HG03571 (cell line): Measurements from ENCODE around the gene GATA6.
"Not testable (repeated sequence)": the region's sequence is repeated elsewhere in the genome, so short reads cannot be mapped to it uniquely, and the experiment has no call there.

ENCODE experiments used
- ATAC-seq: cut with Tn5 transposase; IDR thresholded peaks from one replicate; pipeline ENCODE4 v1.9.1; 2021; ENCODE audit not compliant: unreplicated experiment

Gene GATA6

DNA sequence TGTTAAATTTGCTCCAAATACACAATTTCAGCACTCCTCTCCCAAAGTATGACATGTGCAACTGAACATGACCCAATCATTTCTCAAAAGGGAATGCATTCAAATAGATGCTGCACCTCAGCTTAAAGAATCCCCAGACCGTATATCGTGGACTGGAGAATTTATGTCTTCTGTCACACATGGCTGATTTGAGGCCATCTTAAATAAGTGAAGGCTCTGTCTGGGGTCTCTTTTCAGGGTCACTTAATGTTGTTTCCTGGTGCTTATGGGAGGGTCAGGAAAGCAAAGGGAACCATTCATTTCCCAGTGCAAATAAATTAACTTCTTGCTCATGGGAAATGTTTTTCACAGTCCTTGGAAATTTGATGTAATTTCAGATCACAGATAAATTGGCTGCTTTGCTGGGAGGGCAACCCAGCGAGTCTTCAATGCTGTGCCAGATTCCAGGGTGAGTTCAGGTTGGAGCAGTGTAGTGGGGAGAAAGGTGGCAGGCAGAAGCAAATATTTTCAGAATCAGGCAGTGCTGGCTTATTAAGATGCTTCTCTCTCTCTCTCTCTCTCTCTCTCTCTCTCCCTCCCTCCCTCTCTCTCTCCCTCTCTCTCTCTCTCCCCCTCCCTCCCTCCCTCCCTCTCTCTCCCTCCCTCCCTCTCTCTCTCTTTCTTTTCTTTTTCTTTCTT lies 34.3 kb downstream of the GATA6 start:
- ATAC-seq: no peak

DNA sequence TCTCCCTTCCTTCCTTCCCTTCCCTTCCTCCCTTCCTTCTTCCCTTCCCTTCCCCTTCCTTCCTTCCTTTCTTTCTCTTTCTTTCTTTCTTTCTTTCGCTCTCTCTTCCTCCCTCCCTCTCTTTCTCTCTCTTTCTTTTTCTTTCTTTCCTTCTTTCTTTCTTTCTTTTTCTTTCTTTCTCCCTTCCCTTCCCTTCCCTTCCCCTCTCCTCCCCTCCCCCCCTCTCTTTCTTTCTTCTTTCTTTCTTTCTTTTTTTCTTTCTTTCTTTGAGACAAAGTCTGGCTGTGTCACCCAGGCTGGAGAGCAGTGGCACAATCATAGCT lies 34.8 kb downstream of the GATA6 start:
- no peak for ATAC-seq

DNA sequence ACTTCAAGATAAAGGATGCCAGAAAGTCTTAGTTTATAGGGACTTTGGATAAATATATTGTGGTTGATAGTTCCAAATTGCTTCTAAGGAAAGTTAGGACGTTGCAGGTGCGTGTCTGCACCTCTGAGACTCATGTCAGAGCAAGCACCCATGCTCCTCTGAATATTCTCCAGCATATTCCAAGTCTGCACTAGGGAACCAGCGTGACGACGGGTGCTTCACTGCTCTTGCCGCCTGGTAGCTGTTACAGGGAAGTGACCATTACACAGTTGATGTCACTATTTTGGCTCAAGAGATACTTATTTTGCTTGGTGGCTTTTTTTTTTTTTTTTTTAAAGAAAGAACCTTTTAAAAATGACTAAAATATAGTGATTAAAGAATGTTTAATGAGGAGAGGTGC lies 35.6 kb downstream of the GATA6 start:
- no peak for ATAC-seq

DNA sequence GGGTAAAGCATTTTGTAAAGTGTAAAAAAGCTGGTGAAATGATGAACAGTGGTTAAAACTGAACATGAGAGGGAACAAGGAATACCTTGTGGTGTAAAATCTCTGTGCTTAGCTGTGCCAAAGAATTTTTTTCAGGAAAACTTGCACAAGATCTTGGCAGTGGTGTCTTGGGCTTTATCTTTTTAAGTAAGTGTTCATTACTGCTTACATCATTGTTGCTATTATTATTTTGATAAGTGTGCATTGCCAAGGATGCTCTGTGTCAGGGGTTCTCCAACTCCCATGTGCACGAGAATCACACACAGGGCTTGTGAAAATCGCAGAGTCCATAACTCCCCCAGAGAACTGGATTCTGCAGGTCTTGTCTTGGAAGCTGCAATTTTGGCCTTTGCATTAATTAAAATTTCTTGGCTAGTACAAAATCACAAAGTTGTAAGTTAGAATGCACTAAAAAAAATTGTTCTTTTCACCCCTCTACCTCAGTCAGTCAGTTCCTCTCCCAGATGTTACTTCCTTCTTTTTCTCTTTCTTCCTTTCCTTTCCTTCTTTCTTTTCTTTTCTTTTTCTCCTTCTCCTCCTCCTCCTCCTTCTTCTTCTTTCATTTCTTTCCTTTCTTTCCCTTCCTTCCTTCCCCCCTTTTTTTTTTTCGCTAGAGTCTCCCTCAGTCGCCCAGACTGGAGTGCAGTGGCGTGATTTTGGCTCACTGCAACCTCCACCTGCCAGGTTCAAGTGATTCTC lies 37.8 kb downstream of the GATA6 start:
- ATAC-seq: no peak

DNA sequence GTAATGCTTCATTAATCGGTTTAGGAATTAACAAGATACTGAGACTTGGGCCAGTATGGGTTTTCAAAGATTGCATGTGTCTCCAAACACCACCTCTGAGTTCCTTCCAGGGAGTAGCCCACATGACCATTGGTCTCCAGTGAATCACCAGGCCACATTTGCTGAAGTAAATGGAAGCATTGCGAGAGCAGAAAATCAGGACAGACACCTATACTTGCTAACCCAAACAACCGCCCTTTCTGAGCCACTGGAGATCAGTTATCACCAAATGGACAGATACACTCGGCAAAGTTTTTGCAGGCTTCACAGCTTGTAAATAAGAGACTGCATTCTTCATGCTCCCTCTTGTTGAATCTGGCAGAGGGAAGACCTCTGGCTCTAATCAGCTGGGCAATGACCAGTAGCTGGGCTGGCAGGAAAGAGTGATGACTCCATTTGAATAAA lies 40.9 kb downstream of the GATA6 start:
- ATAC-seq: no peak

DNA sequence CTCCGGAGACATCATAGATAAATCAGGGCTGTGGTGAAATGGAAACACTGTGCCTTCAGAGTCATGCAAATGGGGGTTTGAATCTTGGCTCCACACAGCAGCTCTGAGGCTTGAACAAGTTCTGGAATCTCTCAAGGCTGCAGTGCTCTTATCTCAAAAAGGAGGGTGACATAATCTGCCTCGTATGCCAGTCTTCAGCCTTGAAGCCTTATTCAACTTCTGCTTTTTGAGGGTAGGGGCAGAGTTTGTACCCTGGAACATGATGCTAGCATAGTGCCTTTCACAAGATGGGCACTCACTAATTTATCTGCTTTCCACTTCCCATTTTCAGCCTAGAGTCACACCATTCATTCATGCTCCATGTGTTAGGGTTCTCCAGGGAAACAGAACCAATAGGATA lies 42.3 kb downstream of the GATA6 start:
- no peak for ATAC-seq

DNA sequence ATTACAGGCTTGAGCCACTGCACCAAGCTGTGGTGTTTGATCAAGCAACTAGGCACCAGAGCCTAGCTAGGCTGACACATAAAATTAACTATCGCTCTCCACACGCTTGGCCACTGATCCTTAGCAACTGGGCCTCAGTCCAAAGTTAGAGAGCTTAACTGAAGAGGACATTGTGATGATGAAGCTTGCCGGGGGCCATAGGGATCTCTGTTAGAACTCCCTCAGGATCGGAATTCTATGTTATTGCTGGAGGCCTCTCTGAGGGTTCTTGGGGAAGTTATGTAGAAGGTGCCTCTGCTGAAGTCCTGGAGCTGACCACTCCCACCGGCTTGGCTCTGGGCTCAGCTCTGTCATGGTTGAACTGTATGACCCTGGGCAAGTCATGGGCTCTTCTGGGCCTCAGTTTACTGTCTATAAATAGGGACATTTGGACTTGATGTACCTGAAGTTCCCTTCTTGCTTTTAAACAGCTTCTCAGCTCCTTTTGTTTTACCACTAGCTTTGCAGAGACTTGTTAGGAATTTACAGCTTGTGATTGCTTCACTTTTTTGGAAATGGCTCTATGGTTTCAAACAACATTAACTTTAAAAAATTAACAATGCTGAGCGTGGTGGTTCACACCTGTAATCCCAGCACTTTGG lies 44.1 kb downstream of the GATA6 start:
- no peak for ATAC-seq

DNA sequence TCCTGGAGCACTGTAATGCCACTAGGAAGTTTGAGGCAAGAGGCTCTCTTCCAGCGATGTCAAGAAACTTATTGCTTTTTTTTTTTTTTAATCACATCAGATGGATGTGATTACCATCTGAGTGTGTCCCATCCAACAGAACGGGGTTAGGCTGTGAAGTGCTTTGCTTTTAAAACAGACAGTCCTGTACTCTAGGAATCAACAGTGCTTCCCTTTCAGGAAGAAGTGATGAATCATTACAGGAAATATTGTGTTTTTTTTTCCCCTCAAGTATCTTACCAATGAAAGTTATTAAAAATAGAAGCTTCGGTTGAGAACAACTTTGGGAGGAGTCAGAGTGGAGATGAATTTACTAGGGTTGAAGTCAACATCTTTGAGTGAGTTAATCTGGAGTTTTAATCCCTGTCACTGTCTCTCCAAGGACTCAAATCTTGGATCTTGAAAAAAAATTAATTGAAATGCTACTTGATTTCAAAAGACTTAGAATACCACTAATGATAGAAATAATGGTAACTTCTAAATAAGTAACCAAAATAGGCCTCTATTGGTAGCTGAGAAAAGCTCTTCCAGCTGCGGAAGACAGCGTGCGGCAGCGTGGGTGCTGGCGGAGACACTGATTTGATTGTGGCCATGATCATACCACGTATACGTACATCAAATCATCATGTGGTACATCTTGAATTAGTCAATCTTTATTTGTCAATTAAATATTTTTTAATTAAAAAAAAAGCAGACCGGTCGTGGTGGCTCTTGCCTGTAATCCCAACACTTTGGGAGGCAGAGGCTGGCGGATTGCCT lies 45.5 kb downstream of the GATA6 start:
- ATAC-seq: no peak

DNA sequence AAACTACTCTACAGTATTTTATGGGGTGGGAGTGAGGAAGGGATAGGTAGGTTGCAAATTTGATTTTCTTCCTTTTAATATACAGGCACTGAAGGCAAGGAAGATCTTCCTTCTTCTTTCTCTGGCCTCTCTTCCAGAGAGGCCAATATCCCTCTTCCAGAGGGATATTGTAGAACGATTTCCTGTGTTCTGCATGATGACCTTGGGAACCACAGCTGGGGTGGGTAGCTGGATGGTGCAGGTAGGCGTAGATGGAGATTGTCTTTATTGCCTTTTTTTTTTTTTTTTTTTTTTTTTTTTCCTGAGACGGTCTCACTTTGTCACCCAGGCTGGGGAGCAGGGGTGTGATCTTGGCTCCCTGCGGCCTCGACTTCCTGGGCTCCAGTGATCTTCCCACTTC lies 49.4 kb downstream of the GATA6 start:
- ATAC-seq: no peak

DNA sequence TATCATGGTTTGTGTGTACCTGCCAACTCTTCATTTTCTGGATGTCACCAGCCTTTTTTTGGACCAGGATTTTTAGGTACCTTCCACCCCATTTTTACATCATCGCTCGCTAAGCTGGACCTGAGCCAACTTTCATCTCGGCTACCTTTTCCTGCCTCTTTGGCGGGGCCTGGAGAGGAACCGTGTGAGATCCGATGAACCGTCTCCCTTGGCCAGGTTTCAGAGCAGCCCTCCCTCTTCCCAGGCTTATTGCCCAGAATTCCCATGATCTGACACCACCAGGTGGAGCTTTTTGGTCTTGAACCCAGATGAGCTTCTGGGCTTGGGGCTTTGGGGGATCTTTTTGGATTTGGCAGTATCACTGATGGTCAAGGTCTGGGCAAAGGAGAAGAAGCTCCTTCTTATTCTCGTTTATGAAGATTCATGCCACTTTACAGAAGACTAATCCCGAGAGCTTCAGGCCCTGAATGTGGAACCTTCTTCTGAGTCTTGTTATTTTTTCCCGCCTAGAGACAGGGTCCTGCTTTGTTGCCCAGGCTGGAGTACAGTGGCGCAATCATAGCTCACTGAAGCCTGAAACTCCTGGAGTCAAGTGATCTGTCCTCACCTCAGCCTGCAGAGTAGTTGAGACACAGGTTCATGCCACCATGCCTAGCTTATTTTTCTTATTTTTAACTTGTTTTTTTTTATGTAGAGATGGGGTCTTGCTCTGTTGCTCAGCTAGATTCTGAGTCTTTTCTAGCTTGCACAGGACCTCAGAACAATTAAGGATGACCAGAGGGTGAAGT lies 50.4 kb downstream of the GATA6 start:
- ATAC-seq: no peak

DNA sequence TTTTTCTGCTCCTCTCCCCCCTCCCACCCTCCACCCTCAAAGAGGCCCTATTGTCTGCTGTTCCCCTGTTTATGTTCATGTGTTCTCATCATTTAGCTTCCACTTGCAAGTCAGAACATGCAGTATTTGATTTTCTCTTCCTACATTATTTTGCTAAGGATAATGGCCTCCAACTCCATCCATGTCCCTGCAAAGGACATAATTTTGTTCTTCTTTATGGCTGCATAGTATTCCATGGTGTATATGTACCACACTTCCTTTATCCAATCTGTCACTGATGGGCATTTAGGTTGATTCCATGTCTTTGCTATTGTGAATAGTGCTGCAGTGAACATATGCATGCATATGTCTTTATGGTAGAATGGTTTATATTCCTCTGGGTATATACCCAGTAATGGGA lies 51.2 kb downstream of the GATA6 start:
- ATAC-seq: not testable (repeated sequence)

DNA sequence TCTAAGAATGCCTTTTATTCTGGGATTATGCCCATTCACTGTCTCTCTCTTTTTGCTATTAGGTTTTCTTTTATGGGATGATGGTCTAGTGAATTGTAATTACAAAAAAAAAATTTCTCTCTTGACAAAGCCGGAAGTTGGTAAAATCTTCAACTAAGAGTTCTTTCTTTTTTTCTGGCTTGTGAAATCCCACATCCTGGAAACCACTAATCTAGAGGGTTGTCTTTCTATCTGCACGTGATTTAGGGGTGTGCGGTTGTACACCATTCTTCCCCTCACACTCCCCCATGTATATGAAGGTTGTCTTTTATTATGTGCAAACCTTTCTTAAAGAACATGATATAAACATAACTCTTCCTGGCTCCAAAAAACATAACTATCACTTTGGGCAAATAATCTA lies 52.0 kb downstream of the GATA6 start:
- no peak for ATAC-seq

DNA sequence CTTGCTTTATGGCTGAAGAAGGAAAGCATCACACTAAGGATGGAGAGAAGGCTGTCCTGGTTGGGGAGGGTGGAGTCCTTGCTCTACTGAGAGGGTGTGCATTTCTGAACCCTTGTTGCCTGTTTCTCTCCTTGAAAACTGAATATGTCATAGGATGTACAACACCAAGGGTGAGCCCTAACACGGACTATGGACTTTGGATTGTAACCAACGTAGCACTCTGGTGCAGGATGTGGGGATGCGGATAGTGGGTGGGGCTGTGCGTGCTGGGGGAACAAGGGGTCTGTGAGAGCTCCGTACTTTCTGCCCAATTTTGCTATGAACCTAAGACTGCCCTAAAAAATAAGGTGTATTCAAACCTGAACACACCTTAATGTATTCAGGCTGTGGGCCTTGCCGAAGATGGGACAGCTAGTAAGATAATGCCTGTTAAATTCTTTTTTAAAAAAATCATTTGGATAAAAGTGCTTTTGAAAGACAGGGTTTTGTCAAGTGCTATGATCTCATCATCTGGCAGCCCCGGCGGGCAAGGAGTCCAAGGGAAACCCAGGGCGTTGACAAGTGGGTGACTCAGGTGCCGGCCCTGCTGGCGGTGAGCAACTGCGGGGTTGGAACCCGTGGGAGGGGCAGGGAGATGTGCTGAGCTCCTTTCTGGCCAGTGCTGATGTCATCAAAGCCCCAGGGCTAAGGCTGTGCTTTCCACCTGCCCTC lies 54.0 kb downstream of the GATA6 start:
- ATAC-seq: no peak

DNA sequence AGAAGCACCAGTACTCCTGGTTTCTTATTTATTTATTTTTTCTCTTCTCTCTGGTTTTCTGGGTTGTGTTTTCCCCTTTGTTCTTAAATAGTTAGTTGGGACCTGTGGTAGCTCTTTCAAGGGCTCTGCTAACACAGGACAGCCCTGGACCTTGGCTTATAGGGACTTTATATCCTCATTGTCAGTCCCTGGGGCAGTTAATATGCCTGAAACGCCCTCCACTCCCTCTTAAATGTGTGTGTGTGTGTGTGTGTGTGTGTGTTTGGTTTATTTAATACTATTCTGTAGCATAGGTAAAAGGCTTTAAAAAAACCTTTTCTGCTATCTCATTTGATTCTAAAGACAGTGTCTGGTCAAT lies 54.6 kb downstream of the GATA6 start:
- no peak for ATAC-seq

DNA sequence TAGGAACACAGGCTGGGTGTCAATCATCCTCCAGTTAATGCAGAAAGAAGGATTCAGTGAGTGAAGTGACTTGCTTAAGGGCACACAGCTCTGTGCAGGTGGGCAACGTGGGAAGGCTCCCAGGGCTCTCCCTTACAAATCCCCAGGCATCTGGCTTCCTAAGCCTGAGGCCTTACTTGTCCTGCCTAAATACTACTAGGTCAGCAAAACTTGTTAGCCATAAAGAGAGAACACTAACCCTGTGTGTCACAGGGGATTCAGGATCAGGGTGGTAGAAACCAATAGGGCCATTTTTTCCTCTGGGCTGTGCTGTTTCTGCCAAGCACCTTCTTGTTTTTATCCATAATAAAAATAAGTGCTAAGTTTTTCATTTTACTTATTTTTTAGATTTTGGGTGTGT lies 55.0 kb downstream of the GATA6 start:
- ATAC-seq: no peak

DNA sequence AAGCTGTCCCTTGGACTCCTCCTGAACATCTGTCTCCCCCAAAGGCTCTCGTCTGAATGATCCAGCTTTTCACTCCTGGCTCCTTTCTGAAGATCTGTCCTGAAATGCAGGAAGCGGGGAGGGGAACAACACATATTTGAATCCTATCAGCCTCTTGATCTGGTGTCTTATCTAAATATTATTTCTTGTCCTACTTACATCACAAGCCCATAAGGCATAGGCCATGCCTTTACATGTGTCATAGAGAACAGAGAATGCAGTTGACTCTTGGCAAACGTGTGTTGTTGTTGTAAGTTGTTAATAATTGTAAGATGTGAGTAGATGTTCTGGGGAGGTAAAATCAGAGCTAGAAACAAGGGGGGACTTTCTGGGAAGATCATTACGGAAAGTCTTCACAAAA lies 57.4 kb downstream of the GATA6 start:
- no peak for ATAC-seq

DNA sequence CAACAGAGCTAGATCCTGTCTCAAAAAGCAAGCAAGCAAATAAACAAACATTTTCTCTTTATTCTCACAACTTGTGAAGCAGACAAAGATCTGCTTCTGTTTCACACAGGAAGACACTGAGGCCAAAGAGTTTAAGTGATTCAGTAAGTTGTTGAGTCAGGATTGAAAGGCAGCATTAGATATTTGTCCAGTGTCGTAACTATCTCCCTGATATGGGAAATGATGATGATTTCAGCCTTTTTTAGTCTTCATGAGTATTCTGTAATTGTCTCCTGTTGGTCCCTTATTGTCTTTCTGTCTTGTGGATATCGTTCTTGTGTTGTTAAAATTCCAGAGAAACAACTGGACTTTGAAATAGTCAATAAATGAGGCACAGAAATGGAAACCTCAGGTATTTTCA lies 59.6 kb downstream of the GATA6 start:
- ATAC-seq: no peak

DNA sequence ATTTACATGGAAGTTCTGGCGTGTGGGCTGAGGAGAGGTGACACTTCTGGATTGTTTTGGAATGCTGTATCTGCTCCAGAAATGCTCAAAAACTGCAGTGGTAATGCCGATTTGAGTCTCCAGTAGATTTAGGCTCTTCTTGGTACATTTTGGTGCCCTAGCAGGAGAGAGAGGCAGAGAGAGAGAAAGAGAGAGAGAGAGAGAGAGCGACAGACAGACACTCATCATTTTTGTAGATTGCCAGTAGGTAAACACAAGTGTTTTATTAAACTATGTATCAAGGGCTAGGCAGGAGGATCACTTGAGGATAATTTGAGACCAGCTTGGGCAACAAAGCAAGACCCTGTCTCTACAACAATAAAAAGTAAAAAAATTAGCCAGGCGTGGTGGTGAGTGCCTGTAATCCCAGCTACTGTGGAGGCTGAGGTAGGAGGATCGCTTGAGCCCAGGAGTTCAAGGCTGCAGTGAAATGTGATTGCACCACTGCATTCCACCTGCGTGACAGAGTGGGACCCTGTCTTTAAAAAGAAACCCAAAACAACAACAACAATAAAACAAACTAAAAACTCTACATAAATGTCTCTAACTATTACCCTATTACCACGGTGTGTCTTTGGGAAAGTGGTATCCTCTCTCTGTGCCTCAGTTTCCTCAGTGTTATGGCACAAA lies 60.2 kb downstream of the GATA6 start:
- no peak for ATAC-seq

DNA sequence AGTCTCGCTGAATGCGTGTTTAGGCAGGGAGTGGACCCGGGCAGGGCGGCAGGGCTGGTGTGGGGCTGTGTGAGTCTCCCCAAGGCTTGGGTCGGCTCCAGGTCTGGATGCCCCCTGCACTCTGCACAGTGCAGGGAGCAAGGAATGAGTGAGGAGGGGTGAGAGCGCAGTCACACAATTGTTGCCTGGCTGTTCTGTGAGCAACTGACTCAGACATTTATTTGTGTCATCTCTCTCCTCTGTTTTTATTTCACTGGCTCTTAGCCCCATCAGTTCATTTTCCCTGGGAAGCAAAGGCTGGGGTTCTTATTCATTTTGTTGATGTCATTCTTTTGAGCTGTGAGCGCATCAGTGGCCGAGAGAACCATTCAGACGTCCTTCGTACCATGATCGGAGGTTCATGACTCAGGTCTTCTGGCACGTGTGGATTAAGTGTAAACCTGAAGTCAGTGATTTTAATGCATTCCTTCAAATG lies 61.1 kb downstream of the GATA6 start:
- no peak for ATAC-seq

DNA sequence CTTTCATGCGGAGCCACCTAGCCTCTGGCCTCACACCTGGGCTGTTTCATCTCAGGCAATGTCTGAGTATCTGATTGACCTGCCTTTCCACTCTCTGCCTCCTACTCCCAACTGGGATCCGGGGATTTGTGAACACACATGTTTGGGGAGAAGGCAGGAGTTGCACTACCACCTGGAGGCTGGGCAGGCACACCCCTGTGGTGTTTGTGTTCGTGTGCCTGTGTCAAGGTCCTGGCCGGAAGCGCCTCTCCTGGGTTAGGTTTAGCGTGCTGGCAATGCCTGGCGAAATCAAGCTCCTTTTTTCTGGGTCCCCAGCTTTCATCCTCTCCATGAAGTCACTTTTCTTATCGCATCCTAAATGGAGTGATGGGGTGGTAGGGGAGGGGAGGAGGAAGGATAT lies 63.9 kb downstream of the GATA6 start:
- no peak for ATAC-seq
